GM18508 (cell line): ENCODE data around the gene FLT1.

Source experiments
- ATAC-seq: cut with Tn5 transposase; IDR thresholded peaks from one replicate; pipeline ENCODE4 v1.9.1; 2021; ENCODE audit warnings: moderate number of reproducible peaks; ENCODE audit not compliant: insufficient read depth, unreplicated experiment

FLT1 gene, protein sequence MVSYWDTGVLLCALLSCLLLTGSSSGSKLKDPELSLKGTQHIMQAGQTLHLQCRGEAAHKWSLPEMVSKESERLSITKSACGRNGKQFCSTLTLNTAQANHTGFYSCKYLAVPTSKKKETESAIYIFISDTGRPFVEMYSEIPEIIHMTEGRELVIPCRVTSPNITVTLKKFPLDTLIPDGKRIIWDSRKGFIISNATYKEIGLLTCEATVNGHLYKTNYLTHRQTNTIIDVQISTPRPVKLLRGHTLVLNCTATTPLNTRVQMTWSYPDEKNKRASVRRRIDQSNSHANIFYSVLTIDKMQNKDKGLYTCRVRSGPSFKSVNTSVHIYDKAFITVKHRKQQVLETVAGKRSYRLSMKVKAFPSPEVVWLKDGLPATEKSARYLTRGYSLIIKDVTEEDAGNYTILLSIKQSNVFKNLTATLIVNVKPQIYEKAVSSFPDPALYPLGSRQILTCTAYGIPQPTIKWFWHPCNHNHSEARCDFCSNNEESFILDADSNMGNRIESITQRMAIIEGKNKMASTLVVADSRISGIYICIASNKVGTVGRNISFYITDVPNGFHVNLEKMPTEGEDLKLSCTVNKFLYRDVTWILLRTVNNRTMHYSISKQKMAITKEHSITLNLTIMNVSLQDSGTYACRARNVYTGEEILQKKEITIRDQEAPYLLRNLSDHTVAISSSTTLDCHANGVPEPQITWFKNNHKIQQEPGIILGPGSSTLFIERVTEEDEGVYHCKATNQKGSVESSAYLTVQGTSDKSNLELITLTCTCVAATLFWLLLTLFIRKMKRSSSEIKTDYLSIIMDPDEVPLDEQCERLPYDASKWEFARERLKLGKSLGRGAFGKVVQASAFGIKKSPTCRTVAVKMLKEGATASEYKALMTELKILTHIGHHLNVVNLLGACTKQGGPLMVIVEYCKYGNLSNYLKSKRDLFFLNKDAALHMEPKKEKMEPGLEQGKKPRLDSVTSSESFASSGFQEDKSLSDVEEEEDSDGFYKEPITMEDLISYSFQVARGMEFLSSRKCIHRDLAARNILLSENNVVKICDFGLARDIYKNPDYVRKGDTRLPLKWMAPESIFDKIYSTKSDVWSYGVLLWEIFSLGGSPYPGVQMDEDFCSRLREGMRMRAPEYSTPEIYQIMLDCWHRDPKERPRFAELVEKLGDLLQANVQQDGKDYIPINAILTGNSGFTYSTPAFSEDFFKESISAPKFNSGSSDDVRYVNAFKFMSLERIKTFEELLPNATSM (N-terminal part only)

GRCh38 chr13:28494778-28495537, at the start of gene FLT1:
TSS of gene FLT1 (minus strand) at chr13:28495128. CDS start at chr13:28494843, 285 bp downstream.
- no peak for ATAC-seq

- no peak for ATAC-seq
These were observed 49.1 kb upstream of the FLT1 start for GRCh38 chr13:28544026-28544425.

- no peak for ATAC-seq
These were observed 47.9 kb upstream of the FLT1 start for GRCh38 chr13:28542804-28543203.

- ATAC-seq = no peak
These were observed 47.0 kb upstream of the FLT1 start for GRCh38 chr13:28541966-28542365.

DNA sequence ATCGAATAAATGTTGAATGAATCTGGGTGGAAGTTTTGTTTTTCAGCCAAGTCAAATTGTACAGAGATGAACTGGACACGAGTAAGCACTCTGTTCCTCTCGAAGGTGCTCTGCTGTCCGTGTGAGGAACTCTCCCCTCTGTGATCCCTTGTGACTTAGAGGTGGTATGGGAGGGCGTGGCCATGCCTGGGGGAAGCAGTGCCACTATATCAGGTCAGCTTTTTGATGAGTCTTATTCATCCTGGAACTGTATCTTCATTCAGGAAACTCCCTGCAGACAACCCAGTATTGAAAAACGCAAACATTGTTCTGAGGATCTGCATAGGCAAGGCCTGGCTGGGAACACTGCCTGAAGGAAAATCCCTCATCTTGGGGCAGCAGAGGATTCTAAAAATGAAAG, 45.7 kb upstream of the FLT1 start:
- no peak for ATAC-seq

DNA sequence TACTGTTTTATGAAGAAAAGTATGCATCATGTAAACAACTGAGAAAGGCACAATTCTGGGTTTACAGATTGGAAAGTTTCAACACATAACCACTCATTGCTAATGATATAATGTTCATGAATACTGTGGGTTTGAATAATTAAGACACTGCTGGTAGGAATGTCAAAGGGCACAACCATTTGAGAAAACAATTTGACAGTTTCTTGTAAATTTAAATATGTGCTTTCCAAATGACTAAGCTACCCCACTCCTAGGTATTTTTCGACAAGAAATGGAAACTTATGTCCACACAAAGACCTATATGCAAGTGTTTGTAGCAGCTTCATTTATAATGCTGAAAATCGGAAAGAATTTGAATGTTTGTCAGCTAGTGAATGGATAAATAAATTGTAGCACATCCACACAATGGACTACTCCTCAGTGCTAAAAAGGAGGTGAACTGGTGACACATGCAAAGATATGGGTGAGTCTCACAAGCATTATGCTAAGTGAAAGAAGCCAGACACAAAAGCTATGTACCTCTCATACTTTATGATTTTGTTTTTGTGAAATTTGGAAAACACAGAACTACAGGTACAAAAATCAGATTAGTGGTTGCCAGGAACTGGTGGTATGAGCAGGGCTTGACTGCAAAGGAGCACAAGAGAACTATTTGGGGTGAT, 44.8 kb upstream of the FLT1 start:
- ATAC-seq = no peak

DNA sequence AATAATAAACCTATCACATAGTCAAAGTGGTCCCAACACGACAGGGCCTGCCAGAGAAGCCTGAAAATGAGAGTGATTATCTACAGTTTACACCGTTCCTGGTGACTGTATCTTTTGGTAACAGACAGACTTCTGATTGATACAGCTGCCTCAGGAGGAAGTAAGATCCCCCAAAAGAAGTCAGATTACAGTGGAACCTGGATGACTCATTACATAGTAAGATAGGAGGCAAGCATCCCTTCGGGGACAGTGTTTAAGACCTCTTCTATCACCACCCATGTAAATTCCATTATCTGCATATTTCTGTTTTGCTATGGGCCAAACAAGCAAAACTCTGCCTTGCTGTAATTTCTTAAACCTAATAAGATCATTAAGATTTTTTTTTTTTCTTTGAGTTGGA, 44.0 kb upstream of the FLT1 start:
- ATAC-seq = no peak

DNA sequence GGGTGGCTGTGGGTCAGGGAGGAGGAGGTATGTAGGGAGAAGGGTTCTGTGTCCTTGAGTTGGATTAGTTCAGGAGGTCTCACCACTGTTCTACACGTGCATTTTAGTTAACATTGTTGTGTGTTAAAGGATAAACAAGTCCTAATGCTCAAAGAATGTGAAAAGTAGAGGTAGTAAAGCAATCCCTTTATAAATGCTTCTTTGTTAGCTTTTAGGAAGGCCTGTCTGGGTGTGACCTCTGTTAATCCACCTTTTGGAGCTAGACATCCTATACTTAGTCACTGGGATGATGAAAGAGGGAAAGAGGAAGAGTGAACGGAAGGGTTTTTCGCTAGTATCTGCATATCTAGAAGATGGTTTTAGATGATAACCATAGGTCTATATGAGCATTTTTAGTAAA, 42.2 kb upstream of the FLT1 start:
- ATAC-seq = no peak

DNA sequence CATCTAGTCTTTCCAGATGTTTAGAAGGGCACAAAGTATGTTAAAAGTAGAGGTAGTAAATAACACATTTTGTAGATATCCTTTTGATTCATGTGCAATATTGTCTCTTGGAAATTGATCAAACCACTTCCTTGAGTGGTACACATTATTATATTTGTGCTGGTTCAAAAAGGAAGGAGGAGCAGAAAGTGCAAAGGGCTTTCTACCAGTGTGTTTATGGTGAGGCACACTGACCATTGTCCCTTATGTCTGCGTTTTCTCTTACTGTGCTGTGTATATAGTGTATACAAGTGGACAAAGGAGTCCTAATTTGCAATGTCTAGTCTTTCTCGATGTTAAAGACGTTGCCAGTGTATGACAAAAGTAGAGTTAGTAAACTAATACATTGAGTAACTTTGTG, 41.4 kb upstream of the FLT1 start:
- no peak for ATAC-seq

GRCh38 chr13:28535734-28536133, 40.8 kb upstream of the FLT1 start:
- no peak for ATAC-seq

- no peak for ATAC-seq
These were observed 39.9 kb upstream of the FLT1 start for GRCh38 chr13:28534801-28535200.

DNA sequence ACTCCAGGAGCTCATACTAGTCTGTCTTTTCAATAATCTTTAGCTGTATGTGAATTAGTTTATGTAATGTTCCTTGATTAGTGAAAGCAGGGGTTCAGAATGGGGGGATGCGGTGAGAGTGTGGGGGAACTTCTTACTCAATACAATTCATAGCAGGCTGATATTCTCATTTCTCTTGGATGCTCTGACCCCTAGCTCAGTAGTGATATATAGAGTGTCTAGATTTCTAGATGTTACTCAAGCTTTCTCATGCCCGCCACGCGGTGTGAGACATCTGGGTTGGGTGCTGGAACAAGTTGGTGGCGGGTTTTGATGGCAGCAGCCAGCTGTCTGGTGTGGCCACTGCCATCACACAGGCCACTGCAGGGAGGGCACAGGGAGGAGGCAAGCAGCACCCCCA, 39.3 kb upstream of the FLT1 start:
- ATAC-seq = no peak

GRCh38 chr13:28533441-28534166, 38.7 kb upstream of the FLT1 start:
- no peak for ATAC-seq

GRCh38 chr13:28533125-28533436, 38.2 kb upstream of the FLT1 start:
- ATAC-seq = no peak

DNA sequence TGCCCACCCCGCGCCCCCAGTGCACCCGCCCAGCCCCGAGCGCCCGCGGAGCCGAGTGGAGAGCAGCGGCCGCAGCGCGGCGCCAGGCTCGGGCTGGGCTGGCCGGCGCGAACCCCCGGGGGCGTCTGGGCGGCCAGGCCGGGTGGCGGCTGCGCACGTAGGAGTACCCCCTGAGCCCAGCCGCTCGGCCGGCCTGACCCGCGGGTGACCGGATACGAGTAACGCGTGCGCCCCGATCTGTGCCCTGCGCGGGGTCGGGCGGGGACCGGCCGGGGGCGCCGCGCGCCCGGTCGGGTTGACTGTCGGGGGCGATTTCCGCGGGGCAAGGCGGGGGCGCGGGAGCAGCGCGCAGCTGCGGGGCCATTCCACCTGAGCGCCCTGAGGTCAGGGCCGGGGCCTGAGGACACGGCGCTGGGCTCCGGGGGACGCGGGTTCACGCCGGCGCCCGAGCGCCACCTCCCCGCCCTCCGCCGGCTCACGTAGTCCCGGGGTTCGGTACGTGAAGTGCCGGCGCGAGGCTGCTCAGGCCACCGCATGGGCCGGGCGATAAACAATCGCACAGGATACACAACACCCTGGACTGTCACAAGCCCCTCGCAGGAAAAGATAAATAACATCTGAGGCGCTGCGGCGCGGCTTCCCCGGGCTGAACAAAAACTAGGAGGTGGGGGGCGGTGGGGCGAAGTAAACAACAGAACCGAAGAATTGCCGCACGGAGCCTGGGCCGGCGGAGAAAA, 37.6 kb upstream of the FLT1 start:
- no peak for ATAC-seq

- ATAC-seq = no peak
These were observed 37.0 kb upstream of the FLT1 start for GRCh38 chr13:28531845-28532387.

DNA sequence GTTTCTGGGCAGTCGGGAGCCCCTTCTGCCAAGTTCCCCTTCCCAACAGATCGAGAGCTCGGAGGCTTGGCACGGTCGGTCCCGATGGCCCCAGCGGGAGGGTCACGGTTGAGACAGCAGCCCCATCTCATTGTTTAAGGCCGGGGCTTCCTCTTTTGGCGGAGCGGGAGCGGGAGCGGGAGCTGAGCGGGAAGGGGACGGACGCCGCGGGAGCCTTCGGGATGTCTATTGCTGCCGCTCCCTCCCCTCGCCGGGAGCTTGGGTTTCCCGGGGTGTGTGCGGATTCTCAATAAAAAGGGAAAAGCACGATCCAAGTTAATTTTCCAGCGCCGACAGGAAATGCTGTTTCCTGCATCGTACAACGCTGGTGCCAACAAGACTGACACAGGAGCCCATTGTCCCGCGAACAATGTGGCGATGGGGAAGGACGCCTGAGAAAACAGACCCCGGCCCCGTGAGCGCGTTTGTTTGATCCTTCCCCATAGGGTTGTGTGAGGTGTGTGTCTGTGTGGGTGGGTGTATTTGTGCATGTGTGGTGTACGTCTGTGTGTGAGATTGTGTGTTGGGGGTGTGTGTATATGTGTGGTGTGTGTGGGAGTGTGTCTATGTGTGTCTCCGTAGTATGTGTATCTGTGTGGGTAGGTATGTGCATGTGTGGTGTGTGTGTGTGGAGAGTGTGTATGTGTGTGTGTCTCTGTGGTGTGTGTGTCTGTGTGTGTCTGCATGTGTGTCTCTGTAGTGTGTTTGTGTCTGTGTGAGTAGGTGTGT, 36.3 kb upstream of the FLT1 start:
- ATAC-seq = no peak
